Purkinje cell (primary cell): ENCODE data around the gene PCDHB7. TPM values are rescaled to one million over a fixed set of nuclear protein-coding genes. Genes with fewer than 3 reads are reported as not detected.

Experiments
- polyA plus RNA-seq: library from polyadenylated mRNA; unstranded; fragments of >200 nt; fragmentation: Nextera tagmentation; gene quantifications from 2 replicates; pipeline ENCODE4 v1.2.1, GENCODE V29; 2014

The PCDHB7 gene
- 0.78 TPM in 1 of 2 replicates, not detected in the other for polyA plus RNA-seq

DNA sequence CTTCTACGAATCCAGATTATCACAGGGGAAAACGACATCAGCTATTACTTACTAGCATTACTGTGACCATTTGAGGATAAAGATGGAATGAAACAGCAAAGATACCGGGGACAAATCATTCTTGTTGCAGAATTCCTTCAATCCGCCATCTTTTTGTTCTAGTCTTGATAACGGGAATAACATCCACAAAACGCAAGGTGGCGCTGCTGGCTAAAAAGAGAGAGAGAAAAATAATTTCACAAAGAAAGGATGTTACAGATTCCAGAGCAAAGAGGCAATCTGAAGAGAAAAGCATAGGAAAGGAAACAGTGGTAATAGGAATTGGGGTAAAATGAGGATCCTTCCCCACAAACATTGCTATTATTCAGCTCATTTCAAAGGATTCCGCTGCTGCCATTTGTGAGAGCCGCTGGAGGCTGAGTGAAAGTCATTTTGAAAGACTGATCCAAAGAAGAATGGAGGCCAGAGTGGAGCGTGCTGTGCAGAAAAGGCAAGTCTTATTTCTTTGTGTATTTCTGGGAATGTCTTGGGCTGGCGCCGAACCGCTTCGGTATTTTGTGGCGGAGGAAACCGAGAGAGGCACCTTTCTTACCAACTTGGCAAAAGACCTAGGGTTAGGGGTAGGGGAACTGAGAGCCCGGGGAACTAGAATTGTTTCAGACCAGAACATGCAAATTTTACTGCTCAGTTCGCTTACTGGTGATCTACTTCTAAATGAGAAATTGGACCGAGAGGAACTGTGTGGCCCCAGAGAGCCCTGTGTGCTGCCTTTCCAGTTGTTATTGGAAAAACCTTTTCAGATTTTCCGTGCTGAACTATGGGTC is at the start of gene PCDHB7:
Gene PCDHB7 (plus strand): TSS at position 264 of the 824 bp plus-strand sequence. CDS start 192 bp downstream, at position 456.

DNA sequence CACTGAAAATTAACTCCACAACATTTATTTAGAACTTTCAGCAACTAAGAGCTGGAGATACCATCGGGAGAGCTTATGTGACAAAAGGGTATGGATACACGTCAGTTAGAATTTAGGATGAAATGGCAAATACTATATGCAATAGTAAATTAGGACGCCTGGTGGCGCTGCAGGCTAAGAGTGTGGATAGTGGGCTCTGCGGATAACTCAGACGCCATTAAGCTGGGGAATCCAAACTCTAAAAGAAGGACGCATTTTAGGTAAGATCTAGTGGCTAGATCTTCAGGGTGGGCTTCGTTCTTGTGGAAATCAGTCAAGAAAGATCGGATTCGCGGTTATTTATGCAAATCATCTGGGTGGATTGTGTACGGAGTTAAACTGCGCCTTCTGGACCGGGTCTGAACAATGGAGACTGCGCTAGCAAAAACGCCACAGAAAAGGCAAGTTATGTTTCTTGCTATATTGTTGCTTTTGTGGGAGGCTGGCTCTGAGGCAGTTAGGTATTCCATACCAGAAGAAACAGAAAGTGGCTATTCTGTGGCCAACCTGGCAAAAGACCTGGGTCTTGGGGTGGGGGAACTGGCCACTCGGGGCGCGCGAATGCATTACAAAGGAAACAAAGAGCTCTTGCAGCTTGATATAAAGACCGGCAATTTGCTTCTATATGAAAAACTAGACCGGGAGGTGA is 37.3 kb upstream of the PCDHB7 start, which contains the start of gene PCDHB5:
Gene PCDHB5 (plus strand): TSS at position 177 of the 688 bp plus-strand sequence. CDS start 229 bp downstream, at position 406.

DNA sequence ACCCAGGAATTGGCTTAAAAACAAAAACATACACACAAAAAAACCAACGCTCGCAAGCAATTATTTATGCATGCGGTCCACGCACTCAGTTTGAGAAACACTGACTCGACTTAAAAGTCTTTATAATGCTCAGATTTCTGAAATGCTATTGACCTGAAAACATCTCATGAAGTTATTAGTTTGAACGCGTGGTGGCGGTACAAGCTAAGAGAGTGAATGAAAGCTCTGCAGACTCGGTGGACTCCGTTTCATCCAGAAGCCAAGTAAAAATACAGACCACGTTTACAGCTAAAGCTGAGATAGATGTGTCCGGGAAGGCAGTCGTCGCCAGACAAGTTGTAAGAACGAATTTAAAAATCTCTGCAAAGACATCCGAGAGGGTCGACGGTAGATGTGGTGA is 22.6 kb upstream of the PCDHB7 start, which contains the start of gene PCDHB6:
Gene PCDHB6 (plus strand): TSS at position 246 of the 400 bp plus-strand sequence. CDS start 201 bp downstream, outside the sequence.

DNA sequence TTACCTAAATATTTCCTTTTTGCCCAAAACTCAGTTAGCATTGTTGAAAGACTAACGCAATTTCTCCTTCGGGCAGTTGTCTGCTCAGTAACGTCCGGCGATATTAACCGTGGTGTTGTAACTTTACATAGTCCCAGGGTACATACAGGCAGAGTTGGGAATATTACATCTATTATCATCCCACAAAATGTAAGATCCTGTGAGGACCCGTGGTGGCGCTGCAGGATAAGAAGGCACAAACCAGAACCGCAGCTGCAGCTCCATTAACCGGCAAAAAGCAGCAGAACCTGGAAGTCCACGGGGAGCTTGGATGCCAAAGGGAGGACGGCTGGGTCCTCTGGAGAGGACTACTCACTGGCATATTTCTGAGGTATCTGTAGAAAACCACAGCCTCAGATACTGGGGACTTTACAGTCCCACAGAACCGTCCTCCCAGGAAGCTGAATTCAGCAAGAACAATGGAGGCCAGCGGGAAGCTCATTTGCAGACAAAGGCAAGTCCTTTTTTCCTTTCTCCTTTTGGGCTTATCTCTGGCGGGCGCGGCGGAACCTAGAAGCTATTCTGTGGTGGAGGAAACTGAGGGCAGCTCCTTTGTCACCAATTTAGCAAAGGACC is 5.2 kb downstream of the PCDHB7 start, which contains the start of gene PCDHB8:
Gene PCDHB8 (plus strand): TSS at position 214 of the 615 bp plus-strand sequence. CDS start 245 bp downstream, at position 459.

DNA sequence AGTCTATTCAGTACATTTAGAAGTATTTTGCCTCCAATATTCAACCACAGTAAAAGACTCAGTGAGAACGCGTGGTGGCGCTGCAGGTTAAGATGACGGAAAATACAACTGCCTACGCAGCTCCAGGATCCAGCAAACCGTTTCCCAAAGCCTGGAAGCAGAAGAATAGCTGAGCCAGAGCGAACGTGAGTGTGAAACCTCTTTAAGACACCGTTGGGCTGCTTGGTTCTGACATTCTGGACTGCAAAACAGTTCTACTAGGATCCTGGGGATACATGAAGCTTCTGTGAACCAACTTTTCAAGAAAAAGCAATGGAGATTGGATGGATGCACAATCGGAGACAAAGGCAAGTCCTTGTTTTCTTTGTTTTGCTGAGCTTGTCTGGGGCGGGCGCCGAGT is 9.8 kb downstream of the PCDHB7 start, which contains the start of gene PCDHB16:
Gene PCDHB16 (plus strand): TSS at position 140 of the 400 bp plus-strand sequence. CDS start 173 bp downstream, at position 313.

DNA sequence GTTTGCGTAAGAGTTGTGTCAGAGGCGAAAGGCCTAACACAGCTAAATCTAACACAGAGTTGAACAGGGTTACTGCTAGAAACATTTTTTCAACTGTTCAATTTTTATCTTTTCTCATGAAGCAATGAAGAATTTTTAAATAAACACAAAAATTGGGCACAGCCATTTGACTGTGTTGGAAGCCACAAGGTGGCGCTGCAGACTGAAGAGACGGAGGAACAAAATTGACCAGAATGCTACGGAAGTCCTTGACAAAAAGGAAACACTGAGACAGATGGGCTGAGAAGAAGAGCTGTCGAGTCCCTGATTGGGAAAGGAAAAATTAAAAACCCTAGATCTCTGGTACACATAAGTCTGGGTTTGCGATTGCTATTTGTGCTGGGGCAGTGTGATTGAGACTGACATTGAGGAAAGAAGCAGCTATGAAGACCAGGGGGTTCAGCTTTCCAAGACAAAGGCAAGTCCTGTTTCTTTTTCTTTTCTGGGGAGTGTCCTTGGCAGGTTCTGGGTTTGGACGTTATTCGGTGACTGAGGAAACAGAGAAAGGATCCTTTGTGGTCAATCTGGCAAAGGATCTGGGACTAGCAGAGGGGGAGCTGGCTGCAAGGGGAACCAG is 14.6 kb downstream of the PCDHB7 start, which contains the start of gene PCDHB9:
Gene PCDHB9 (plus strand): TSS at position 265 of the 616 bp plus-strand sequence. CDS start 158 bp downstream, at position 423.

DNA sequence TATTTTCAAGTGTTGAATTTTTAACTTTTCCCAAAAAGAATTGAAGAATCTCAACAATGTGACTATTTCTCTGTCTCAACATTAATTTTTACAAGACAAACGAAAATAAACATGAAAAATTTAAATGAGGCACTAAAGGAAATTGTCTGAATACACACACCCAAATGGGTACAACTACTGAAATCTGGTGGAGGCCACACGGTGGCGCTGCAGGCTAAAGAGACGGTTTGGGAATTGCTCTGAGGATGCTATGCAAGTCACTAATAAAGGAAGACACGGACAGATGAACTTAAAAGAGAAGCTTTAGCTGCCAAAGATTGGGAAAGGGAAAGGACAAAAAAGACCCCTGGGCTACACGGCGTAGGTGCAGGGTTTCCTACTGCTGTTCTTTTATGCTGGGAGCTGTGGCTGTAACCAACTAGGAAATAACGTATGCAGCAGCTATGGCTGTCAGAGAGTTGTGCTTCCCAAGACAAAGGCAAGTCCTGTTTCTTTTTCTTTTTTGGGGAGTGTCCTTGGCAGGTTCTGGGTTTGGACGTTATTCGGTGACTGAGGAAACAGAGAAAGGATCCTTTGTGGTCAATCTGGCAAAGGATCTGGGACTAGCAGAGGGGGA is 19.8 kb downstream of the PCDHB7 start, which contains the start of gene PCDHB10:
Gene PCDHB10 (plus strand): TSS at position 244 of the 616 bp plus-strand sequence. CDS start 200 bp downstream, at position 444.

DNA sequence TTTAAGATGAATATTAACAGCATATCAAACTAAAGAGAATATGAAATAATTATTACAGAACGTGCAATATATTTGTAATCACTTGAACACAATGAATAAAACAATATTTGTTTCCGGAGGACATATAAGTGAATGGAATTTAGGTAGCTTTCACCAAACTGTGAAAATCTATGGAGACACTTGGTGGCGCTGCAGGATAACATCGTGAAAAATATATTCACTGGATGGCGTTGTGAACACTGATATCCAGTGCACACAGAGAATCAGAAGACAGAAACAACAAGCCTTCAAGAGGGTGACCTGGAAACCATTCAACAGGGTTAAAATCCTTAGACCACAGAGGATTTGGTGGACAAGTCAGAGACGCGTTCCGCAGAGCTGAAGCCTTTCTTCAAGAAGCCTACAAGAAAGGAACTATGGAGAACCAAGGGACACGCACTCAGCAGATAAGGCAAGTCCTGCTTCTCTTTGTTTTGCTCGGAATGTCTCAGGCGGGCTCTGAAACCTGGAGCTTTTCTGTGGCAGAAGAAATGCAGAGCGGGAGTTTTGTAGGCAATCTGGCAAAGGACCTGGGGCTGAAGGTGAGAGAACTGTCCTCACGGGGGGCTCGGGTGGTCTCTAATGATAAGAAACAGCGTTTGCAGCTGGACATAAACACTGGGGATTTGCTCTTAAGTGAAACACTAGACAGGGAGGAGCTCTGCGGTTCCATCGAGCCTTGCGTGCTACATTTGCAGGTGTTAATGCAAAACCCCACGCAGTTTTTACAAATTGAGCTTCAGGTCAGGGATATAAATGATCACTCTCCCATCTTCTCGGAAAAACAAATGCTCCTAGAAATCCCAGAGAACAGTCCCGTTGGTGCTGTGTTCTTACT is 27.2 kb downstream of the PCDHB7 start, which contains the start of gene PCDHB11:
Gene PCDHB11 (plus strand): TSS at position 269 of the 877 bp plus-strand sequence. CDS start 148 bp downstream, at position 417.

DNA sequence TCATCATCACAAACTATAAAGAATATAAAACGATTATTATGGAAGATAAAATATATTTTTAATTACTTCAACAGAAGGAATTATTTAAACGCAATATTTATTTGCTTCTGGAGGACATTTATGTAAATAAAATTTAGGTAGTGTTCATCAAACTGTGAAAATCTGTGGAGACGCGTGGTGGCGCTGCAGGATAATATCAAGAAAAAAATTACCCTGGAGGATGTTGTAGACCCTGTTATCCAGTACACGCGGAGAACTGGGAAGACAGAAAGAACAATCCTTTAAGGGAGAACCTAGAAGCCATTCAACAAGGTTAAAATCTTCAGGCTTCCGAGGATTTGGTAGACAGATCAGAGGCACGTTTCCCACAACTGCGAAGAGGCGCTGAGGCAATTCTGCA is 36.0 kb downstream of the PCDHB7 start, which contains the start of gene PCDHB12:
Gene PCDHB12 (plus strand): TSS at position 242 of the 400 bp plus-strand sequence. CDS start 189 bp downstream, outside the sequence.

DNA sequence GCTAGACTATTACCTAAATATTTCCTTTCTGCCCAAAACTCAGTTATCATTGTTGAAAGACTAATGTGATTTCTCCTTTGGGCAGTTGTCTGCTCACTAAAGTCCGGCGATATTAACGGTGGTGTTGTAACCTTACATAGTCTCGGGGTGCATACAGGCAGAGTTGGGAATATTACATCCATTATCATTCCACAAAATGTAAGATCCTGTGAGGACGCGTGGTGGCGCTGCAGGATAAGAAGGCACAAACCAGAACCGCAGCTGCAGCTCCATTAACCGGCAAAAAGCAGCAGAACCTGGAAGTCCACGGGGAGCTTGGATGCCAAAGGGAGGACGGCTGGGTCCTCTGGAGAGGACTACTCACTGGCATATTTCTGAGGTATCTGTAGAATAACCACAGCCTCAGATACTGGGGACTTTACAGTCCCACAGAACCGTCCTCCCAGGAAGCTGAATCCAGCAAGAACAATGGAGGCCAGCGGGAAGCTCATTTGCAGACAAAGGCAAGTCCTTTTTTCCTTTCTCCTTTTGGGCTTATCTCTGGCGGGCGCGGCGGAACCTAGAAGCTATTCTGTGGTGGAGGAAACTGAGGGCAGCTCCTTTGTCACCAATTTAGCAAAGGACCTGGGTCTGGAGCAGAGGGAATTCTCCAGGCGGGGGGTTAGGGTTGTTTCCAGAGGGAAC is 41.4 kb downstream of the PCDHB7 start, which contains the start of gene PCDHB13:
Gene PCDHB13 (plus strand): TSS at position 264 of the 684 bp plus-strand sequence. CDS start 205 bp downstream, at position 469.

DNA sequence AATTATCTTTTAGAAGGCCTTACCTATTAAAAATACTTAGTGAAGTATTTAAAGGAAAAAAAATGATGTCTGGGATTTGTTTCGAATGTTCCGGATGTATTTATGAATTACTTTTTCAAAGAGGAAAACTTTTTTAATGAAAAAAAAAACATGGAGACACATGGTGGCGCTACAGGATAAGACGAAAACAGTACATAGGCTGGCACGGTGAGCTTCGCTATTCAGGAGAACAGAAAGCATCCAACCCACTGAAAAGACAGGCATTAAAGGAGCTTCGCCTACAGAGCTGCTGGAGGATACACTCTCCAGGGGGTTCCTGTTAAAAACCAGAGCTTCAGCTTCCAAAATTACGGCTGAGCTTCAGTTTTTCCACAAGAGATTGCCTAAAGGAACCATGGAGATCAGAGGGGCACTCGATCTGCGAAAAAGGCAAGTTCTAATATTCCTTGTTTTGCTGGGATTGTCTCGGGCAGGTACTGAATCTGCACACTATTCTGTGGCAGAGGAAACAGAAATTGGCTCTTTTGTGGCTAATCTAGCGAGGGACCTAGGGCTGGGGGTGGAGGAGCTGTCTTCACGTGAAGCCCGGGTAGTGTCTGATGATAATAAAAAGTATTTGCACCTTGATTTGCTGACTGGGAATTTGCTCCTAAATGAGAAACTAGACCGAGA is 50.8 kb downstream of the PCDHB7 start, which contains the start of gene PCDHB14:
Gene PCDHB14 (plus strand): TSS at position 232 of the 672 bp plus-strand sequence. CDS start 163 bp downstream, at position 395.

Other genes starting within 250 kb of the PCDHB7 start
- 11.6 and 30.0 TPM in 2 replicates for gene PCDHAC1, start 246.3 kb upstream of the PCDHB7 start, polyA plus RNA-seq
- gene PCDHAC2, start 206.2 kb upstream of the PCDHB7 start, polyA plus RNA-seq = 22.6 and 36.9 TPM in 2 replicates
- gene PCDHB1, start 121.3 kb upstream of the PCDHB7 start, polyA plus RNA-seq = not detected in 2 replicates
- gene PCDHB2, start 78.0 kb upstream of the PCDHB7 start, polyA plus RNA-seq = 4.7 and 8.3 TPM in 2 replicates
- 3.7 and 7.5 TPM in 2 replicates for gene PCDHB3, start 72.2 kb upstream of the PCDHB7 start, polyA plus RNA-seq
- 6.0 and 16.8 TPM in 2 replicates for gene PCDHB4, start 50.8 kb upstream of the PCDHB7 start, polyA plus RNA-seq
- gene PCDHB5, start 37.4 kb upstream of the PCDHB7 start, polyA plus RNA-seq = 2.1 and 4.8 TPM in 2 replicates
- gene PCDHB6, start 22.6 kb upstream of the PCDHB7 start, polyA plus RNA-seq = 1.0 and 1.4 TPM in 2 replicates
- gene PCDHB8, start 5.1 kb downstream of the PCDHB7 start, polyA plus RNA-seq = not detected in 2 replicates
- gene PCDHB16, start 9.7 kb downstream of the PCDHB7 start, polyA plus RNA-seq = 0.09 and 0.70 TPM in 2 replicates
- 0.21 and 0.81 TPM in 2 replicates for gene PCDHB9, start 14.5 kb downstream of the PCDHB7 start, polyA plus RNA-seq
- 1.2 and 3.6 TPM in 2 replicates for gene PCDHB10, start 19.7 kb downstream of the PCDHB7 start, polyA plus RNA-seq
- gene PCDHB11, start 27.0 kb downstream of the PCDHB7 start, polyA plus RNA-seq = 1.1 and 1.6 TPM in 2 replicates
- gene PCDHB12, start 36.1 kb downstream of the PCDHB7 start, polyA plus RNA-seq = 2.6 and 2.8 TPM in 2 replicates
- 2.0 and 5.2 TPM in 2 replicates for gene PCDHB13, start 41.3 kb downstream of the PCDHB7 start, polyA plus RNA-seq
- gene PCDHB14, start 50.7 kb downstream of the PCDHB7 start, polyA plus RNA-seq = 5.3 and 5.4 TPM in 2 replicates
- 28.7 and 30.0 TPM in 2 replicates for gene PCDHB15, start 72.8 kb downstream of the PCDHB7 start, polyA plus RNA-seq
- not detected in 2 replicates for gene SLC25A2, start 131.4 kb downstream of the PCDHB7 start, polyA plus RNA-seq
- gene TAF7, start 148.1 kb downstream of the PCDHB7 start, polyA plus RNA-seq = 374 and 453 TPM in 2 replicates
- 0.69 TPM in 1 of 2 replicates, not detected in the other for gene PCDHGA1, start 157.9 kb downstream of the PCDHB7 start, polyA plus RNA-seq
- 1.9 TPM in 1 of 2 replicates, not detected in the other for gene PCDHGA2, start 166.1 kb downstream of the PCDHB7 start, polyA plus RNA-seq
- 1.3 and 4.3 TPM in 2 replicates for gene PCDHGA3, start 171.2 kb downstream of the PCDHB7 start, polyA plus RNA-seq
- not detected in 2 replicates for gene PCDHGB1, start 177.5 kb downstream of the PCDHB7 start, polyA plus RNA-seq
- 0.27 TPM in 1 of 2 replicates, not detected in the other for gene PCDHGA4, start 182.4 kb downstream of the PCDHB7 start, polyA plus RNA-seq
- gene PCDHGB2, start 187.3 kb downstream of the PCDHB7 start, polyA plus RNA-seq = 0.08 and 2.9 TPM in 2 replicates
- gene PCDHGA5, start 191.5 kb downstream of the PCDHB7 start, polyA plus RNA-seq = 2.2 and 2.5 TPM in 2 replicates
- gene PCDHGB3, start 197.6 kb downstream of the PCDHB7 start, polyA plus RNA-seq = 0.06 and 1.2 TPM in 2 replicates
- gene PCDHGA6, start 201.2 kb downstream of the PCDHB7 start, polyA plus RNA-seq = 0.30 and 0.60 TPM in 2 replicates
- gene PCDHGA7, start 210.1 kb downstream of the PCDHB7 start, polyA plus RNA-seq = 0.73 and 1.8 TPM in 2 replicates
- gene PCDHGB4, start 215.1 kb downstream of the PCDHB7 start, polyA plus RNA-seq = 1.8 and 2.1 TPM in 2 replicates
- 0.11 and 0.13 TPM in 2 replicates for gene PCDHGA8, start 220.0 kb downstream of the PCDHB7 start, polyA plus RNA-seq
- gene PCDHGB5, start 225.3 kb downstream of the PCDHB7 start, polyA plus RNA-seq = 0.32 TPM in 1 of 2 replicates, not detected in the other
- 1.1 and 1.9 TPM in 2 replicates for gene PCDHGA9, start 230.1 kb downstream of the PCDHB7 start, polyA plus RNA-seq
- 0.31 and 0.42 TPM in 2 replicates for gene PCDHGB6, start 235.4 kb downstream of the PCDHB7 start, polyA plus RNA-seq
- gene PCDHGA10, start 240.3 kb downstream of the PCDHB7 start, polyA plus RNA-seq = 6.1 and 7.8 TPM in 2 replicates
- 0.35 TPM in 1 of 2 replicates, not detected in the other for gene PCDHGB7, start 245.0 kb downstream of the PCDHB7 start, polyA plus RNA-seq
- gene PCDHGA11, start 248.4 kb downstream of the PCDHB7 start, polyA plus RNA-seq = 1.5 and 2.4 TPM in 2 replicates